ENCODE data around the gene SMARCC2. TPM values are rescaled to one million over a fixed set of nuclear protein-coding genes. Genes with fewer than 3 reads are reported as not detected.

SMARCC2 gene
- total and polyA plus RNA-seq, 9 of the 15 experiments (the other 6 are each of a cell fraction or from before 2014, with no cell fraction given), result 11.9 to 86.0 (median 36.6) TPM

DNA sequence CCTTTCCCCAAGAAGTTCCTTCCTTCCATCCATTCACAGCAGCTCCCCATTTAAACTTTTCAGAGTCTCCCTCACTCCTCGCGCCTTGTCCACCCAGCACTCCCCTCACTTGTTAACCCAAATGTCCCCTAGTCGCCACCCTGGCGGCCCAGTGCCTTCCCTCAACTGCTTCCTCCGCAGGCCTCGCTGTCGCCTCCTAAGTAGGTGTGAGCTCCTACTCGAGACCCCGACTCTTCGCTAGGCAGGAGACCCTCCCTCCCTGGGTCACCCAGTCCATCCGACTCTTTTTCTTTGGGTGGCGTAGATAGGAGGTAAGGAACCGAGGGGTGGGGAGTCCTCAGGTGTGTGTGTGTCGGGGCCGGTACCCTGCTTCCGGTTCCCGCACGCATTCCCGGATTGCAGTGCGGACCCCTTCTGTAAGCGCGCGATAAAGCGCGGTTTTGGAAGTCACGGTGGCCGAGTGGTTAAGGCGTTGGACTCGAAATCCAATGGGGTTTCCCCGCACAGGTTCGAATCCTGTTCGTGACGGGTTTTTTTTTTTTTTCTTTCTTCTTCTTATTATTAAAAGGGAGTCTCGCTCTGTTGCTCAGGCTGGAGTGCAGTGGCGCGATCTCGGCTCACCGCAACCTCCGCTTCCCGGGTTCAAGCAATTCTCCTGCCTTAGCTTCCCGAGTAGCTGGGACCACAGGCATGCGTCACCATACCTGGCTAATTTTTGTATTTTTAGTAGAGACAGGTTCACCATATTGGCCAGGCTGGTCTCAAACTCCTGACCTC lies 823 bp upstream of the SMARCC2 start (continued):
- TF ChIP-seq, protein P1, sequence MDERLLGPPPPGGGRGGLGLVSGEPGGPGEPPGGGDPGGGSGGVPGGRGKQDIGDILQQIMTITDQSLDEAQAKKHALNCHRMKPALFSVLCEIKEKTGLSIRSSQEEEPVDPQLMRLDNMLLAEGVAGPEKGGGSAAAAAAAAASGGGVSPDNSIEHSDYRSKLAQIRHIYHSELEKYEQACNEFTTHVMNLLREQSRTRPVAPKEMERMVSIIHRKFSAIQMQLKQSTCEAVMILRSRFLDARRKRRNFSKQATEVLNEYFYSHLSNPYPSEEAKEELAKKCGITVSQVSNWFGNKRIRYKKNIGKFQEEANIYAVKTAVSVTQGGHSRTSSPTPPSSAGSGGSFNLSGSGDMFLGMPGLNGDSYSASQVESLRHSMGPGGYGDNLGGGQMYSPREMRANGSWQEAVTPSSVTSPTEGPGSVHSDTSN (CRISPR knock-in tag; IDR thresholded peaks at IDR 0.05; ENCODE audit: low read depth), result no peak
- TF ChIP-seq, protein P1 (tag; conservative IDR thresholded peaks at IDR 0.05; ENCODE audit: low read depth), result no peak
- TF ChIP-seq POU5F1 (IDR thresholded peaks at IDR 0.05; ENCODE audit: borderline replicate concordance, low read depth, low read length, partially characterized antibody) (no peak), TFAM (CRISPR knock-in tag; conservative IDR thresholded peaks at IDR 0.05) (no peak), STAG1 (CRISPR knock-in tag; IDR thresholded peaks at IDR 0.05; ENCODE audit: borderline replicate concordance) (no peak), ZNF695 (CRISPR knock-in tag; IDR thresholded peaks at IDR 0.05) (no peak), ZNF253 (CRISPR knock-in tag; conservative IDR thresholded peaks at IDR 0.05) (no peak), SRSF9 (IDR thresholded peaks at IDR 0.05; ENCODE audit: borderline replicate concordance, low read depth, low read length) (no peak), ZBTB8A (IDR thresholded peaks at IDR 0.05; ENCODE audit: partially characterized antibody) (no peak), CBX8 (IDR thresholded peaks at IDR 0.05; ENCODE audit: borderline replicate concordance, extremely low read depth, low read depth, low read length, poor library complexity, severe bottlenecking) (no peak), ESRRA (IDR thresholded peaks at IDR 0.05; ENCODE audit: borderline replicate concordance, low read depth) (peak; percentile 77; the same call in 1 of the 2 replicates), HIVEP1 (CRISPR knock-in tag; IDR thresholded peaks at IDR 0.05) (no peak), JUNB (CRISPR knock-in tag; conservative IDR thresholded peaks at IDR 0.05) (no peak), BCOR (IDR thresholded peaks at IDR 0.05) (peak; percentile 83), ETV5 (CRISPR knock-in tag; IDR thresholded peaks at IDR 0.05; ENCODE audit: low read depth) (peak; percentile 92), HNRNPLL (IDR thresholded peaks at IDR 0.05; ENCODE audit: low read depth, low read length, poor library complexity, severe bottlenecking) (no peak), ZNF224 (CRISPR knock-in tag; IDR thresholded peaks at IDR 0.05) (no peak), MECOM (CRISPR knock-in tag; IDR thresholded peaks at IDR 0.05) (no peak), KLF6 (CRISPR knock-in tag; IDR thresholded peaks at IDR 0.05; ENCODE audit: borderline replicate concordance) (no peak), ZNF174 (CRISPR knock-in tag; IDR thresholded peaks at IDR 0.05) (no peak), NFIC (IDR thresholded peaks at IDR 0.05) (peak; percentile 56), SIRT6 (IDR thresholded peaks at IDR 0.05; ENCODE audit: low read depth, low read length) (no peak), MEF2D (tag; conservative IDR thresholded peaks at IDR 0.05; ENCODE audit: low read depth) (no peak), ZNF217 (CRISPR knock-in tag; IDR thresholded peaks at IDR 0.05) (no peak)
- TF ChIP-seq, protein P2, sequence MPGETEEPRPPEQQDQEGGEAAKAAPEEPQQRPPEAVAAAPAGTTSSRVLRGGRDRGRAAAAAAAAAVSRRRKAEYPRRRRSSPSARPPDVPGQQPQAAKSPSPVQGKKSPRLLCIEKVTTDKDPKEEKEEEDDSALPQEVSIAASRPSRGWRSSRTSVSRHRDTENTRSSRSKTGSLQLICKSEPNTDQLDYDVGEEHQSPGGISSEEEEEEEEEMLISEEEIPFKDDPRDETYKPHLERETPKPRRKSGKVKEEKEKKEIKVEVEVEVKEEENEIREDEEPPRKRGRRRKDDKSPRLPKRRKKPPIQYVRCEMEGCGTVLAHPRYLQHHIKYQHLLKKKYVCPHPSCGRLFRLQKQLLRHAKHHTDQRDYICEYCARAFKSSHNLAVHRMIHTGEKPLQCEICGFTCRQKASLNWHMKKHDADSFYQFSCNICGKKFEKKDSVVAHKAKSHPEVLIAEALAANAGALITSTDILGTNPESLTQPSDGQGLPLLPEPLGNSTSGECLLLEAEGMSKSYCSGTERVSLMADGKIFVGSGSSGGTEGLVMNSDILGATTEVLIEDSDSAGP (CRISPR knock-in tag; IDR thresholded peaks at IDR 0.05), result no peak
- TF ChIP-seq, protein P3, sequence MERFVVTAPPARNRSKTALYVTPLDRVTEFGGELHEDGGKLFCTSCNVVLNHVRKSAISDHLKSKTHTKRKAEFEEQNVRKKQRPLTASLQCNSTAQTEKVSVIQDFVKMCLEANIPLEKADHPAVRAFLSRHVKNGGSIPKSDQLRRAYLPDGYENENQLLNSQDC (CRISPR knock-in tag; IDR thresholded peaks at IDR 0.05), result no peak

Data from K562 (cell line).